ENCODE measurements around the gene SRRM3. TPM values are rescaled to one million over a fixed set of nuclear protein-coding genes. Genes with fewer than 3 reads are reported as not detected.
"Not testable (repeated sequence)": the region's sequence is repeated elsewhere in the genome, so short reads cannot be mapped to it uniquely, and the experiment has no call there.

The SRRM3 gene
- polyA plus RNA-seq, 6 donors from 2014 or later = not detected

GRCh38 chr7:76311838-76312237 is 110.1 kb downstream of the SRRM3 start:
- not testable (repeated sequence) for H3K36me3 Mint-ChIP-seq; H3K27ac Mint-ChIP-seq; H3K27me3 Mint-ChIP-seq; DNase-seq; ATAC-seq (ENCODE audit: low read depth in 2 of 2); H3K4me3 Mint-ChIP-seq; H3K9me3 Mint-ChIP-seq
- peaks cover 3 to 17% (median 10%) of the 10 kb centered on the region in 3 donors for H3K4me1 Mint-ChIP-seq

GRCh38 chr7:76314042-76314721 is 112.5 kb downstream of the SRRM3 start:
- Mint-ChIP-seq H3K36me3 (no peaks in the 10 kb centered on the region), H3K9me3 (no peaks in the 10 kb centered on the region), H3K27ac (peak overlapping the region in 3 of 6 donors; percentile 16 to 93 (median 53)), H3K4me3 (peak overlapping the region in 4 of 8 donors; percentile 6 to 73 (median 58)), H3K4me1 (peaks cover 15 to 33% (median 29%) of the 10 kb centered on the region in 3 donors), H3K27me3 (no peaks in the 10 kb centered on the region)
- peak; percentile 88 for DNase-seq
- peak; percentile 34 to 48 for ATAC-seq (ENCODE audit: low read depth in 2 of 2)

- not testable (repeated sequence) for ATAC-seq (ENCODE audit: low read depth in 2 of 2); DNase-seq; H3K36me3 Mint-ChIP-seq; H3K9me3 Mint-ChIP-seq; H3K27me3 Mint-ChIP-seq
- H3K27ac Mint-ChIP-seq = peak overlapping the region in 1 of 6 donors; percentile 53
- peaks cover 15 to 34% (median 30%) of the 10 kb centered on the region in 3 donors for H3K4me1 Mint-ChIP-seq
- peak overlapping the region in 2 of 8 donors; percentile 6 to 73 for H3K4me3 Mint-ChIP-seq
These were observed 113.0 kb downstream of the SRRM3 start for GRCh38 chr7:76314740-76315139.

GRCh38 chr7:76315364-76315763 is 113.7 kb downstream of the SRRM3 start:
- Mint-ChIP-seq H3K4me3 (peak overlapping the region in 1 of 8 donors; percentile 42), H3K27ac (no peak overlapping the region), H3K9me3 (no peaks in the 10 kb centered on the region), H3K36me3 (no peaks in the 10 kb centered on the region), H3K27me3 (no peaks in the 10 kb centered on the region), H3K4me1 (peaks cover 15 to 34% (median 30%) of the 10 kb centered on the region in 3 donors)
- DNase-seq = no peak
- ATAC-seq (ENCODE audit: low read depth in 2 of 2) = no peak

GRCh38 chr7:76316984-76317781 is 115.5 kb downstream of the SRRM3 start:
- H3K36me3 Mint-ChIP-seq = no peaks in the 10 kb centered on the region
- H3K27me3 Mint-ChIP-seq = no peaks in the 10 kb centered on the region
- H3K9me3 Mint-ChIP-seq = no peaks in the 10 kb centered on the region
- peak overlapping the region in 5 of 6 donors; percentile 58 to 97 (median 93) for H3K27ac Mint-ChIP-seq
- DNase-seq = no peak
- peaks cover 15 to 34% (median 29%) of the 10 kb centered on the region in 3 donors for H3K4me1 Mint-ChIP-seq
- ATAC-seq (ENCODE audit: low read depth in 2 of 2) = no peak
- H3K4me3 Mint-ChIP-seq = peak overlapping the region; percentile 79 to 99 (median 95)

GRCh38 chr7:76317782-76318487 is 116.2 kb downstream of the SRRM3 start:
- peak; percentile 94 to 96 for ATAC-seq (ENCODE audit: low read depth in 2 of 2)
- peaks cover 15 to 34% (median 27%) of the 10 kb centered on the region in 3 donors for H3K4me1 Mint-ChIP-seq
- H3K9me3 Mint-ChIP-seq = no peaks in the 10 kb centered on the region
- peak overlapping the region; percentile 79 to 99 (median 95) for H3K4me3 Mint-ChIP-seq
- DNase-seq = peak; percentile 95
- H3K27ac Mint-ChIP-seq = peak overlapping the region in 5 of 6 donors; percentile 58 to 97 (median 93)
- no peaks in the 10 kb centered on the region for H3K36me3 Mint-ChIP-seq
- no peaks in the 10 kb centered on the region for H3K27me3 Mint-ChIP-seq

- peak; percentile 55 to 60 for ATAC-seq (ENCODE audit: low read depth in 2 of 2)
- H3K27me3 Mint-ChIP-seq = no peaks in the 10 kb centered on the region
- peak overlapping the region; percentile 79 to 99 (median 95) for H3K4me3 Mint-ChIP-seq
- peak overlapping the region; percentile 9 to 96 (median 93) for H3K27ac Mint-ChIP-seq
- no peaks in the 10 kb centered on the region for H3K36me3 Mint-ChIP-seq
- no peaks in the 10 kb centered on the region for H3K9me3 Mint-ChIP-seq
- peaks cover 15 to 34% (median 27%) of the 10 kb centered on the region in 3 donors for H3K4me1 Mint-ChIP-seq
- peak; percentile 60 for DNase-seq
These were observed 117.0 kb downstream of the SRRM3 start for GRCh38 chr7:76318488-76319353.

GRCh38 chr7:76325092-76325491 is 123.4 kb downstream of the SRRM3 start:
- no peak overlapping the region for H3K4me3 Mint-ChIP-seq
- H3K4me1 Mint-ChIP-seq = peaks cover 12 to 29% (median 19%) of the 10 kb centered on the region in 3 donors
- ATAC-seq (ENCODE audit: low read depth in 2 of 2) = no peak
- H3K9me3 Mint-ChIP-seq = no peaks in the 10 kb centered on the region
- H3K27me3 Mint-ChIP-seq = no peaks in the 10 kb centered on the region
- DNase-seq = no peak
- peak overlapping the region in 1 of 6 donors; percentile 34 for H3K27ac Mint-ChIP-seq
- peaks cover 14 to 23% of the 10 kb centered on the region in 2 donors for H3K36me3 Mint-ChIP-seq

GRCh38 chr7:76325811-76326210 is 124.1 kb downstream of the SRRM3 start:
- Mint-ChIP-seq H3K4me3 (no peak overlapping the region), H3K27me3 (no peaks in the 10 kb centered on the region), H3K27ac (peak overlapping the region in 1 of 6 donors; percentile 57), H3K4me1 (peaks cover 14 to 34% (median 21%) of the 10 kb centered on the region in 3 donors), H3K36me3 (peaks cover 16 to 24% of the 10 kb centered on the region in 2 donors), H3K9me3 (no peaks in the 10 kb centered on the region)
- ATAC-seq (ENCODE audit: low read depth in 2 of 2) (no peak), DNase-seq (no peak)

- DNase-seq = no peak
- Mint-ChIP-seq H3K27ac (peak overlapping the region in 3 of 6 donors; percentile 7 to 28 (median 10)), H3K36me3 (peaks cover 16 to 24% of the 10 kb centered on the region in 2 donors), H3K4me1 (peaks cover 18 to 34% (median 28%) of the 10 kb centered on the region in 3 donors), H3K9me3 (no peaks in the 10 kb centered on the region), H3K4me3 (no peak overlapping the region), H3K27me3 (no peaks in the 10 kb centered on the region)
- no peak for ATAC-seq (ENCODE audit: low read depth in 2 of 2)
These were observed 125.0 kb downstream of the SRRM3 start for GRCh38 chr7:76326646-76327233.

- Mint-ChIP-seq H3K4me3 (no peak overlapping the region), H3K27ac (peak overlapping the region in 2 of 6 donors; percentile 42 to 80), H3K27me3 (no peaks in the 10 kb centered on the region), H3K4me1 (peaks cover 26 to 43% (median 37%) of the 10 kb centered on the region in 3 donors), H3K9me3 (no peaks in the 10 kb centered on the region), H3K36me3 (peaks cover 16 to 24% of the 10 kb centered on the region in 2 donors)
- DNase-seq (peak; percentile 31), ATAC-seq (ENCODE audit: low read depth in 2 of 2) (peak; percentile 79 to 93)
These were observed 125.9 kb downstream of the SRRM3 start for GRCh38 chr7:76327610-76328009.

GRCh38 chr7:76328389-76328788 is 126.7 kb downstream of the SRRM3 start:
- no peak for DNase-seq
- H3K4me1 Mint-ChIP-seq = peaks cover 31 to 51% (median 45%) of the 10 kb centered on the region in 3 donors

More at GRCh38 chr7:76328389-76328788, 126.7 kb downstream of the SRRM3 start:
- Mint-ChIP-seq H3K4me3 (no peak overlapping the region), H3K9me3 (no peaks in the 10 kb centered on the region), H3K27me3 (no peaks in the 10 kb centered on the region), H3K36me3 (peaks cover 16 to 24% of the 10 kb centered on the region in 2 donors), H3K27ac (peak overlapping the region in 2 of 6 donors; percentile 53 to 61)
- no peak for ATAC-seq (ENCODE audit: low read depth in 2 of 2)

Measured in naive B cell (primary cell).